SK-N-SH treated with all-trans-retinoic acid at 6 μM for 48 hours (cell line): ENCODE results near the gene PTPRN2.

Experiments
- ISL1 ChIP-seq: fragments of 250-450 bp; sonication (Bioruptor Pico); IDR thresholded peaks from 2 replicates; pipeline ENCODE4 v2.1.2; 2022; ENCODE audit warnings: mild to moderate bottlenecking, moderate library complexity
- SNAI2 ChIP-seq: fragments of 250-450 bp; sonication (Bioruptor Pico); IDR thresholded peaks from 2 replicates; pipeline ENCODE4 v1.5.0; 2020; ENCODE audit warnings: mild to moderate bottlenecking, moderate library complexity
- ZFP3 ChIP-seq: fragments of 250-450 bp; sonication (Bioruptor Pico); IDR thresholded peaks from 2 replicates; pipeline ENCODE4 v1.5.0; 2020; ENCODE audit warnings: mild to moderate bottlenecking, moderate library complexity
- ZFP30 ChIP-seq: fragments of 450-650 bp; formaldehyde crosslinking; IDR thresholded peaks from 2 replicates; pipeline ENCODE4 v1.5.0; 2022; ENCODE audit warnings: mild to moderate bottlenecking, moderate library complexity
- TF ChIP-seq, protein P1 (sequence below): fragments of 250-450 bp; sonication (Bioruptor Pico); IDR thresholded peaks from 2 replicates; pipeline ENCODE4 v1.5.1; 2020; ENCODE audit warnings: low read depth, mild to moderate bottlenecking, moderate library complexity
- TF ChIP-seq, protein P2 (sequence below): fragments of 250-450 bp; sonication (Bioruptor Pico); IDR thresholded peaks from 2 replicates; pipeline ENCODE4 v1.8.0; 2020; ENCODE audit warnings: mild to moderate bottlenecking, moderate library complexity, borderline replicate concordance

DNA sequence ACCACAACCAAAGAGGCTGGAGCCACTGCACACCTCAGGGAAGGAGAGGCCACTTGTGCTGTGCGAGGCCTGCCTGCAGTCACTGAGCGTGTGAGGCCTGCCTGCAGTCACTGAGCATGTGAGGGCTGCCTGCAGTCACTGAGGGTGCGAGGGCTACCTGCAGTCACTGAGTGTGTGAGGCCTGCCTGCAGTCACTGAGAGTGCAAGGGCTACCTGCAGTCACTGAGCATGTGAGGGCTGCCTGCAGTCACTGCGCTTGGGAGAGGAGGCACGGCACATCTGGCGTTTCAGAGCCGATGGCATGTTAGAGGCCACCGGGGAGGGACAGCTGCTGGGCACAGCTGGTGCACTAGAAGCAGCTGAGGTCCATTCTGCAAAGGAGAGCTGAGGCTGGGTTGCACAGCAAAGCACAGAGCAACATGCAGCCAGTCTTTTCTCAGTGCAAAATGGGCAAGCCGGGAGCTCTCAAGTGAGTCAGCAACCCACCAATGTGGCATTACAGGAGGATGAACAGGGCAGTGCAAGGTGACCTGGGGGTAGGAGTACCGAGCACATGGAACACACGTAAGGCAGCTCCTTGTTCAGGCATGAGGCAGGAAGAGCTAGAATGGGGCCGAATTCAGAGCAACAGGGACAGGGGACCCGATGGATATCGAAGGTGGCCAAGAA, 540.1 kb downstream of the PTPRN2 start:
- TF ChIP-seq SNAI2 (CRISPR knock-in tag) (no peak), ISL1 (no peak), ZFP3 (no peak), ZFP30 (CRISPR knock-in tag) (no peak)
- TF ChIP-seq, protein P1, sequence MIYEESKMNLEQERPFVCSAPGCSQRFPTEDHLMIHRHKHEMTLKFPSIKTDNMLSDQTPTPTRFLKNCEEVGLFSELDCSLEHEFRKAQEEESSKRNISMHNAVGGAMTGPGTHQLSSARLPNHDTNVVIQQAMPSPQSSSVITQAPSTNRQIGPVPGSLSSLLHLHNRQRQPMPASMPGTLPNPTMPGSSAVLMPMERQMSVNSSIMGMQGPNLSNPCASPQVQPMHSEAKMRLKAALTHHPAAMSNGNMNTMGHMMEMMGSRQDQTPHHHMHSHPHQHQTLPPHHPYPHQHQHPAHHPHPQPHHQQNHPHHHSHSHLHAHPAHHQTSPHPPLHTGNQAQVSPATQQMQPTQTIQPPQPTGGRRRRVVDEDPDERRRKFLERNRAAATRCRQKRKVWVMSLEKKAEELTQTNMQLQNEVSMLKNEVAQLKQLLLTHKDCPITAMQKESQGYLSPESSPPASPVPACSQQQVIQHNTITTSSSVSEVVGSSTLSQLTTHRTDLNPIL: no peak
- TF ChIP-seq, protein P2, sequence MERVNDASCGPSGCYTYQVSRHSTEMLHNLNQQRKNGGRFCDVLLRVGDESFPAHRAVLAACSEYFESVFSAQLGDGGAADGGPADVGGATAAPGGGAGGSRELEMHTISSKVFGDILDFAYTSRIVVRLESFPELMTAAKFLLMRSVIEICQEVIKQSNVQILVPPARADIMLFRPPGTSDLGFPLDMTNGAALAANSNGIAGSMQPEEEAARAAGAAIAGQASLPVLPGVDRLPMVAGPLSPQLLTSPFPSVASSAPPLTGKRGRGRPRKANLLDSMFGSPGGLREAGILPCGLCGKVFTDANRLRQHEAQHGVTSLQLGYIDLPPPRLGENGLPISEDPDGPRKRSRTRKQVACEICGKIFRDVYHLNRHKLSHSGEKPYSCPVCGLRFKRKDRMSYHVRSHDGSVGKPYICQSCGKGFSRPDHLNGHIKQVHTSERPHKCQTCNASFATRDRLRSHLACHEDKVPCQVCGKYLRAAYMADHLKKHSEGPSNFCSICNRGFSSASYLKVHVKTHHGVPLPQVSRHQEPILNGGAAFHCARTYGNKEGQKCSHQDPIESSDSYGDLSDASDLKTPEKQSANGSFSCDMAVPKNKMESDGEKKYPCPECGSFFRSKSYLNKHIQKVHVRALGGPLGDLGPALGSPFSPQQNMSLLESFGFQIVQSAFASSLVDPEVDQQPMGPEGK: no peak
